H1 (cell line): ENCODE data around the gene ZNF598. TPM values are rescaled to one million over a fixed set of nuclear protein-coding genes. Genes with fewer than 3 reads are reported as not detected.
A peak's percentile ranks its signal among the peaks of the same experiment; 100 is the strongest.

Experiments used
- CTCF ChIA-PET: fragments of 300-600 bp; sonication (Branson Sonifier 250); formaldehyde crosslinking; loops from one replicate; lab custom pipeline; 2021; ENCODE audit not compliant: partially characterized antibody; lab: Charles Lee
- POLR2A ChIA-PET: fragments of 300-600 bp; sonication (Branson Sonifier 250); formaldehyde crosslinking; loops from one replicate; lab custom pipeline; 2021; ENCODE audit warnings: inconsistent platforms; ENCODE audit not compliant: partially characterized antibody; lab: Charles Lee
- DNase-seq, 2 experiments: peaks; one replicate each; pipeline versions ENCODE4 v3.0.0 to v3.0.0-alpha.2; 2010 to 2022; ENCODE audit warnings: low spot score in 2 of 2, low read depth in 1 of 2, mixed read lengths in 1 of 2
- FAIRE-seq: peaks from 2 replicates; lab custom pipeline; 2011; peaks lifted over from hg19 to GRCh38; lab: Jason Lieb, UNC
- H2AFZ ChIP-seq: 2 replicates; pipeline ENCODE4 v1.8.1; 2012; ENCODE audit warnings: low read length, inconsistent platforms
- H2AK5ac ChIP-seq: 2 replicates; pipeline ENCODE4 v1.6.1; 2013; ENCODE audit warnings: low read depth, low read length
- H2BK120ac ChIP-seq: replicated peaks from 2 replicates; pipeline ENCODE3; 2013; ENCODE audit warnings: low read depth, low read length, inconsistent platforms
- H2BK12ac ChIP-seq: 2 replicates; pipeline ENCODE4 v1.6.1; 2013; ENCODE audit warnings: low read depth, low read length
- H2BK15ac ChIP-seq: 2 replicates; pipeline ENCODE4 v1.6.1; 2013; ENCODE audit warnings: low read length
- H2BK20ac ChIP-seq: 2 replicates; pipeline ENCODE4 v1.6.1; 2013; ENCODE audit warnings: low read length
- H2BK5ac ChIP-seq: 2 replicates; pipeline ENCODE4 v1.6.1; 2013; ENCODE audit warnings: low read depth, low read length
- H3K14ac ChIP-seq: 2 replicates; pipeline ENCODE4 v1.6.1; 2013; ENCODE audit warnings: inconsistent platforms; ENCODE audit not compliant: insufficient read length
- H3K18ac ChIP-seq: 2 replicates; pipeline ENCODE4 v1.6.1; 2013; ENCODE audit warnings: low read length; ENCODE audit errors: extremely low read depth
- H3K23ac ChIP-seq: 2 replicates; pipeline ENCODE4 v1.6.1; 2013; ENCODE audit warnings: inconsistent platforms; ENCODE audit not compliant: insufficient read length
- H3K23me2 ChIP-seq: 2 replicates; pipeline ENCODE4 v1.6.1; 2013; ENCODE audit warnings: low read depth, low read length
- H3K27ac ChIP-seq: 2 replicates; pipeline ENCODE4 v1.6.1; 2011; ENCODE audit warnings: low read depth, low read length, inconsistent platforms
- H3K27me3 ChIP-seq, 4 experiments: replicated peaks in 1 of 4; 1 replicate in 1 of 4; 2 replicates in 3 of 4; pipeline versions ENCODE4 v1.6.1 to v1.8.1; 2011 to 2013; ENCODE audit warnings: low read length in 3 of 4, mild to moderate bottlenecking in 3 of 4, inconsistent platforms in 2 of 4, mixed read lengths in 2 of 4, moderate library complexity in 1 of 4; ENCODE audit not compliant: control insufficient read depth in 3 of 4, insufficient read depth in 3 of 4; ENCODE audit errors: extremely low read depth in 1 of 4
- H3K36me3 ChIP-seq, 4 experiments: 2 replicates each; pipeline versions ENCODE4 v1.6.1 to v1.8.1; 2011 to 2013; ENCODE audit warnings: mild to moderate bottlenecking in 4 of 4, low read length in 3 of 4, moderate library complexity in 2 of 4, control low read depth in 1 of 4, inconsistent platforms in 1 of 4; ENCODE audit not compliant: insufficient read depth in 4 of 4, control insufficient read depth in 2 of 4
- H3K4ac ChIP-seq: replicated peaks from 2 replicates; pipeline ENCODE3; 2013; ENCODE audit warnings: low read length, low read depth, mixed read lengths, inconsistent platforms; ENCODE audit not compliant: insufficient read length
- H3K4me1 ChIP-seq, 4 experiments: replicated peaks in 1 of 4; 1 replicate in 1 of 4; 2 replicates in 3 of 4; pipeline versions ENCODE4 v1.6.1 to v1.8.1; 2011 to 2013; ENCODE audit warnings: low read length in 3 of 4, inconsistent platforms in 2 of 4, mixed read lengths in 1 of 4; ENCODE audit not compliant: insufficient read depth in 4 of 4, control insufficient read depth in 3 of 4
- H3K4me2 ChIP-seq, 2 experiments: 2 replicates each; pipeline versions ENCODE4 v1.6.1 to v1.8.1; 2011 to 2013; ENCODE audit warnings: low read depth in 2 of 2, low read length in 2 of 2, control low read depth in 1 of 2, inconsistent platforms in 1 of 2, mild to moderate bottlenecking in 1 of 2; ENCODE audit not compliant: insufficient read depth in 1 of 2
- H3K4me3 ChIP-seq, 4 experiments: fragments of 200-600, 300-600 bp in 1 of 4; sonication (generic), shearing (Covaris generic), sonication (Bioruptor Twin) in 1 of 4; 2 replicates each; pipeline versions ENCODE4 v1.5.1 to v1.8.1; 2011 to 2016; ENCODE audit warnings: low read length in 4 of 4, low read depth in 3 of 4, control low read depth in 2 of 4, inconsistent platforms in 2 of 4, mild to moderate bottlenecking in 2 of 4, mixed read lengths in 1 of 4, moderate library complexity in 1 of 4; ENCODE audit not compliant: insufficient read depth in 2 of 4; ENCODE audit errors: extremely low read depth in 1 of 4
- H3K56ac ChIP-seq: replicated peaks from 2 replicates; pipeline ENCODE3; 2013; ENCODE audit warnings: low read depth, mild to moderate bottlenecking, mixed read lengths, low read length, inconsistent platforms; ENCODE audit not compliant: insufficient read length
- H3K79me1 ChIP-seq: 2 replicates; pipeline ENCODE4 v1.6.1; 2013; ENCODE audit warnings: low read depth, low read length, control low read depth
- H3K79me2 ChIP-seq, 2 experiments: 2 replicates each; pipeline versions ENCODE4 v1.6.1 to v1.8.1; 2012 to 2013; ENCODE audit warnings: low read length in 2 of 2, mild to moderate bottlenecking in 2 of 2, inconsistent platforms in 1 of 2; ENCODE audit not compliant: insufficient read depth in 2 of 2, control insufficient read depth in 1 of 2
- H3K9ac ChIP-seq, 4 experiments: replicated peaks in 1 of 4; 1 replicate in 1 of 4; 2 replicates in 3 of 4; pipeline versions ENCODE4 v1.6.1 to v1.8.1; 2011 to 2013; ENCODE audit warnings: low read depth in 3 of 4, low read length in 3 of 4, control low read depth in 2 of 4, mild to moderate bottlenecking in 2 of 4, moderate library complexity in 2 of 4, inconsistent platforms in 1 of 4; ENCODE audit errors: extremely low read depth in 1 of 4
- H3K9me3 ChIP-seq, 2 experiments: 2 replicates each; pipeline versions ENCODE4 v1.6.1 to v1.8.1; 2012 to 2013; ENCODE audit warnings: mild to moderate bottlenecking in 2 of 2, moderate library complexity in 2 of 2, control low read depth in 1 of 2, inconsistent platforms in 1 of 2, low read depth in 1 of 2, low read length in 1 of 2, mixed read lengths in 1 of 2; ENCODE audit not compliant: insufficient read depth in 2 of 2
- H4K20me1 ChIP-seq, 2 experiments: replicated peaks in 1 of 2; 2 replicates each; pipeline versions ENCODE3 to v1.8.1; 2011 to 2013; ENCODE audit warnings: inconsistent platforms in 2 of 2, low read length in 2 of 2, mild to moderate bottlenecking in 1 of 2; ENCODE audit not compliant: insufficient read depth in 2 of 2, control insufficient read depth in 1 of 2
- H4K5ac ChIP-seq: 2 replicates; pipeline ENCODE4 v1.6.1; 2013; ENCODE audit warnings: low read length, low read depth, mixed read lengths, inconsistent platforms; ENCODE audit not compliant: insufficient read length
- H4K8ac ChIP-seq: 2 replicates; pipeline ENCODE4 v1.8.0; 2013; ENCODE audit warnings: mild to moderate bottlenecking, moderate library complexity, low read length, inconsistent platforms; ENCODE audit not compliant: insufficient read depth; ENCODE audit errors: extremely low read depth
- H4K91ac ChIP-seq: replicated peaks from 2 replicates; pipeline ENCODE3; 2013; ENCODE audit warnings: low read length, mixed read lengths, inconsistent platforms; ENCODE audit not compliant: insufficient read length
- FOSL1 ChIP-seq: IDR thresholded peaks from 2 replicates; pipeline ENCODE4 v1.6.1; 2011; ENCODE audit warnings: mild to moderate bottlenecking, low read depth, low read length, moderate library complexity; ENCODE audit not compliant: insufficient read depth
- GTF2F1 ChIP-seq: IDR thresholded peaks from 2 replicates; pipeline ENCODE4 v1.6.1; 2012; ENCODE audit warnings: low read depth, low read length, improper control_type of control experiment, borderline replicate concordance
- KDM1A ChIP-seq: fragments of 200-600, 300-600 bp; sonication (generic); IDR thresholded peaks from 2 replicates; pipeline ENCODE4 v1.7.1; 2016; ENCODE audit warnings: mild to moderate bottlenecking, low read length, borderline replicate concordance
- NRF1 ChIP-seq: IDR thresholded peaks from 2 replicates; pipeline ENCODE4 v1.6.1; 2011; ENCODE audit warnings: mild to moderate bottlenecking, low read depth, low read length, improper control_type of control experiment
- RFX5 ChIP-seq: IDR thresholded peaks from 2 replicates; pipeline ENCODE4 v1.6.1; 2011; ENCODE audit warnings: low read depth, low read length, improper control_type of control experiment, borderline replicate concordance
- RNF2 ChIP-seq: fragments of 200-900, 300-1000 bp; sonication (generic); IDR thresholded peaks from 2 replicates; pipeline ENCODE4 v1.7.1; 2016; ENCODE audit warnings: borderline replicate concordance, low read depth, mild to moderate bottlenecking, antibody characterized with exemption, low read length; ENCODE audit not compliant: poor library complexity, severe bottlenecking; ENCODE audit errors: missing control alignments
- RXRA ChIP-seq: IDR thresholded peaks from 2 replicates; pipeline ENCODE4 v1.6.1; 2011; ENCODE audit warnings: low read depth, mild to moderate bottlenecking, low read length, moderate library complexity; ENCODE audit not compliant: insufficient read depth
- whole genome bisulfite sequencing, 2 experiments: shearing (Covaris generic) in 1 of 2; methylation state at CpG; one replicate each; pipeline versions ENCODE4 v1.1.6 to v1.1.7; 2013 to 2015; ENCODE audit warnings: low lambda C conversion rate in 2 of 2, mixed read lengths in 2 of 2, inconsistent platforms in 1 of 2, low coverage in 1 of 2, missing lambda C conversion rate in 1 of 2; ENCODE audit not compliant: insufficient replicate concordance in 2 of 2, insufficient coverage in 1 of 2, insufficient read length in 1 of 2; ENCODE audit errors: extremely low coverage in 1 of 2, missing lambda C conversion rate in 1 of 2; 5-methylcytosine and 5-hydroxymethylcytosine counted together
- polyA plus RNA-seq, 7 experiments: library from polyadenylated mRNA; depleted of rRNA in 3 of 7; stranded (reverse) in 5 of 7; unstranded in 2 of 7; fragments of >200 nt in 5 of 7; fragments of 200-250 nt in 2 of 7; gene quantifications; 1 replicate in 5 of 7; 2 replicates in 1 of 7; 4 replicates in 1 of 7; pipeline versions ENCODE4 v1.2.1 to v1.2.3, GENCODE V29; 2011 to 2013; ENCODE audit warnings: missing spikeins in 2 of 7, mixed read lengths in 2 of 7
- total RNA-seq: library from RNA; stranded (reverse); fragmentation: NEBNext Ultra II Directional; extraction: Animal tissue kit (Norgen Biotek cat#: 25700); gene quantifications from 2 replicates; pipeline ENCODE4 v1.2.1, GENCODE V29; 2021

The ZNF598 gene
- total and polyA plus RNA-seq, 2 of the 8 experiments (the other 6 are each of a cell fraction or from before 2014, with no cell fraction given), result 29.3 to 47.6 TPM

DNA sequence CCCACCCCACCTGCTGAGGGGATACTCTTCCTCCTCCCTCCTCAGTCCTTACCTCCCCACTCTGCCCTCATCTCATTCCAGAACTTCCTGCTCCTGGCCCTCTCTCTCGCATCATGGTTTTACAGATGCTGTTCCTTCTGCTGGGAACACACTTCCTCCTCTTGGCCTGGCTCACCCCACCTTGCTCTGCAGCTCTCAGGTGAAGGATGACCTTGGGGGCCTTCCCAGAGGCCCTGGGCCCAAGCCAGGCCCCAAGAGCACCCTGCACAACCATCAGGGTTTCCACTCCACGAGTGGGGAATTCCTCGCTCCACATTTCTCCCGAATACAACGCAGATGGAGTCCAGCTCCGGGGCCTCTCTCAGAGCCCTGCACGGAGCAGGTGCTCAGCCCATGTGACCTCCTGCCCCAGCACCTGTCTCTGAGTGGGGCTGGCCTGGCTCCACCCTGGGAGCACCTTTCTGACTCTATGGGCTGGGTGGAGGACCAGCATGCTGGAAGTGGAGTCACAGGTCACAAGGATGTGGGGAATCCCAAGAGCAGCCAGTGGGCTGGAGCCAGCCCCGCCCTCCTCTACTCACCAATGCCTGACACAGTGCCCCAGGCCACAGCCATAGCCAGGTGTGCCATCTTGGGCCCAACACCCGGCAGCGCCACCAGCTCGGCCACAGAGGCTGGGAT lies 33.5 kb upstream of the ZNF598 start:
- FAIRE-seq, result no peak
- CTCF ChIA-PET, result interaction anchor here (1.3 to 1.4 kb wide), 2 partner anchors 14 to 15 kb away, joined by 3 read pairs; no protein-coding TSS in a partner anchor

More for the DNA sequence above, 33.5 kb upstream of the ZNF598 start:
- no peak overlapping the region for H2BK15ac ChIP-seq
- WGBS, 2 experiments, result 97% methylated on average over 11 of the region's 11 CpGs; no CpG with 5 or more reads in 1 of the 2 experiments
- H2AFZ ChIP-seq, result no peak overlapping the region
- no peaks in the 10 kb centered on the region for H3K9me3 ChIP-seq
- H3K14ac ChIP-seq, result no peak overlapping the region
- peaks cover 0 to 5% of the 10 kb centered on the region in 2 experiments; a peak in 1 of 4 replicates for H3K79me2 ChIP-seq
- H3K4ac ChIP-seq, result no peak overlapping the region
- H3K18ac ChIP-seq, result no peak overlapping the region
- peaks cover 0 to 5% of the 10 kb centered on the region in 2 experiments for H4K20me1 ChIP-seq
- H3K23me2 ChIP-seq, result peaks cover 6% of the 10 kb centered on the region; the same call in 1 of the 2 replicates
- POLR2A ChIA-PET, result interaction anchor here (1.2 kb wide), 1 partner anchor 111 kb away, joined by 3 read pairs; no protein-coding TSS in a partner anchor
- no peak overlapping the region; a peak in 1 of 7 replicates for H3K9ac ChIP-seq
- H3K23ac ChIP-seq, result no peak overlapping the region
- H2AK5ac ChIP-seq, result no peak overlapping the region
- DNase-seq, result no peak
- H2BK120ac ChIP-seq, result no peak overlapping the region
- no peaks in the 10 kb centered on the region; a peak in 1 of 7 replicates for H3K27me3 ChIP-seq
- H3K4me1 ChIP-seq, result peaks cover 0 to 4% (median 0%) of the 10 kb centered on the region in 4 experiments; a peak in 4 of 7 replicates
- TF ChIP-seq KDM1A, result no peak
- TF ChIP-seq RNF2, result no peak
- TF ChIP-seq RFX5, result no peak
- TF ChIP-seq RXRA, result no peak
- no peak for TF ChIP-seq NRF1
- TF ChIP-seq FOSL1, result no peak
- no peak for TF ChIP-seq GTF2F1
- H2BK12ac ChIP-seq, result no peak overlapping the region
- peaks cover 0 to 3% (median 0%) of the 10 kb centered on the region in 4 experiments; a peak in 1 of 8 replicates for H3K36me3 ChIP-seq
- no peak overlapping the region for H3K4me3 ChIP-seq
- no peaks in the 10 kb centered on the region for H3K79me1 ChIP-seq
- H4K8ac ChIP-seq, result 0 out of 2 replicates have a peak overlapping the region, but pooled peaks have one; percentile 25
- H2BK20ac ChIP-seq, result no peak overlapping the region
- no peak overlapping the region for H3K27ac ChIP-seq
- H2BK5ac ChIP-seq, result no peak overlapping the region
- H3K56ac ChIP-seq, result no peak overlapping the region
- H3K4me2 ChIP-seq, result no peak overlapping the region
- no peak overlapping the region for H4K91ac ChIP-seq
- H4K5ac ChIP-seq, result no peak overlapping the region
